ENCODE measurements around the gene PDLIM1. TPM values are rescaled to one million over a fixed set of nuclear protein-coding genes. Genes with fewer than 3 reads are reported as not detected.

The PDLIM1 gene
- total and polyA plus RNA-seq, 5 donors from 2014 or later = 0.83 to 7.3 (median 2.6) TPM; not detected in 1

- Histone ChIP-seq H3K9me3 (ENCODE audit: control insufficient read depth in 2 of 2, low read length in 2 of 2) (no peaks in the 10 kb centered on the region), H3K27me3 (ENCODE audit: control insufficient read depth, insufficient read depth, low read length) (no peaks in the 10 kb centered on the region), H3K4me3 (ENCODE audit: low read depth, low read length) (no peak overlapping the region), H3K4me1 (ENCODE audit: control insufficient read depth, insufficient read depth, low read length, poor library complexity, severe bottlenecking) (no peaks in the 10 kb centered on the region), H3K27ac (ENCODE audit: insufficient read depth, low read length, poor library complexity, severe bottlenecking) (no peak overlapping the region), H3K36me3 (ENCODE audit: control insufficient read depth, insufficient read depth, low read length) (no peaks in the 10 kb centered on the region)
- Mint-ChIP-seq H3K4me1 (no peaks in the 10 kb centered on the region), H3K27me3 (peaks cover 10% of the 10 kb centered on the region), H3K4me3 (no peak overlapping the region), H3K36me3 (no peaks in the 10 kb centered on the region), H3K9me3 (peaks cover 0 to 3% (median 0%) of the 10 kb centered on the region in 7 donors), H3K27ac (no peak overlapping the region)
- ATAC-seq (ENCODE audit: low read depth in 2 of 2) (no peak), DNase-seq (no peak)
Measured at GRCh38 chr10:95277201-95277570, 13.6 kb downstream of the PDLIM1 start.

- DNase-seq (no peak), ATAC-seq (ENCODE audit: low read depth in 2 of 2) (no peak)
- Histone ChIP-seq H3K27me3 (ENCODE audit: control insufficient read depth, insufficient read depth, low read length) (no peaks in the 10 kb centered on the region), H3K9me3 (ENCODE audit: control insufficient read depth in 2 of 2, low read length in 2 of 2) (no peaks in the 10 kb centered on the region), H3K4me1 (ENCODE audit: control insufficient read depth, insufficient read depth, low read length, poor library complexity, severe bottlenecking) (no peaks in the 10 kb centered on the region), H3K36me3 (ENCODE audit: control insufficient read depth, insufficient read depth, low read length) (no peaks in the 10 kb centered on the region), H3K27ac (ENCODE audit: insufficient read depth, low read length, poor library complexity, severe bottlenecking) (no peak overlapping the region), H3K4me3 (ENCODE audit: low read depth, low read length) (no peak overlapping the region)
- Mint-ChIP-seq H3K27ac (no peak overlapping the region), H3K4me3 (no peak overlapping the region), H3K4me1 (no peaks in the 10 kb centered on the region), H3K36me3 (no peaks in the 10 kb centered on the region), H3K27me3 (peaks cover 10% of the 10 kb centered on the region), H3K9me3 (peaks cover 0 to 3% (median 0%) of the 10 kb centered on the region in 7 donors)
Measured at GRCh38 chr10:95276367-95277200, 14.2 kb downstream of the PDLIM1 start.

GRCh38 chr10:95275726-95276366 lies 15.0 kb downstream of the PDLIM1 start:
- H3K4me1 ChIP-seq (ENCODE audit: control insufficient read depth, insufficient read depth, low read length, poor library complexity, severe bottlenecking) = no peaks in the 10 kb centered on the region
- Mint-ChIP-seq H3K27ac (no peak overlapping the region), H3K27me3 (peaks cover 10% of the 10 kb centered on the region), H3K4me3 (no peak overlapping the region), H3K36me3 (no peaks in the 10 kb centered on the region), H3K9me3 (peaks cover 0 to 3% (median 0%) of the 10 kb centered on the region in 7 donors), H3K4me1 (no peaks in the 10 kb centered on the region)
- no peaks in the 10 kb centered on the region for H3K27me3 ChIP-seq (ENCODE audit: control insufficient read depth, insufficient read depth, low read length)
- no peak for DNase-seq
- ATAC-seq (ENCODE audit: low read depth in 2 of 2) = no peak
- no peaks in the 10 kb centered on the region for H3K9me3 ChIP-seq (ENCODE audit: control insufficient read depth in 2 of 2, low read length in 2 of 2)
- no peaks in the 10 kb centered on the region for H3K36me3 ChIP-seq (ENCODE audit: control insufficient read depth, insufficient read depth, low read length)
- no peak overlapping the region for H3K4me3 ChIP-seq (ENCODE audit: low read depth, low read length)
- no peak overlapping the region for H3K27ac ChIP-seq (ENCODE audit: insufficient read depth, low read length, poor library complexity, severe bottlenecking)

- Histone ChIP-seq H3K27me3 (ENCODE audit: control insufficient read depth, insufficient read depth, low read length) (no peaks in the 10 kb centered on the region), H3K27ac (ENCODE audit: insufficient read depth, low read length, poor library complexity, severe bottlenecking) (no peak overlapping the region), H3K9me3 (ENCODE audit: control insufficient read depth in 2 of 2, low read length in 2 of 2) (no peaks in the 10 kb centered on the region), H3K36me3 (ENCODE audit: control insufficient read depth, insufficient read depth, low read length) (no peaks in the 10 kb centered on the region), H3K4me3 (ENCODE audit: low read depth, low read length) (no peak overlapping the region), H3K4me1 (ENCODE audit: control insufficient read depth, insufficient read depth, low read length, poor library complexity, severe bottlenecking) (no peaks in the 10 kb centered on the region)
- no peaks in the 10 kb centered on the region for H3K36me3 Mint-ChIP-seq
- H3K4me3 Mint-ChIP-seq = no peak overlapping the region
- H3K4me1 Mint-ChIP-seq = no peaks in the 10 kb centered on the region
- no peak overlapping the region for H3K27ac Mint-ChIP-seq
- peaks cover 0 to 3% (median 0%) of the 10 kb centered on the region in 7 donors for H3K9me3 Mint-ChIP-seq
- no peak for ATAC-seq (ENCODE audit: low read depth in 2 of 2)
- no peak for DNase-seq
- H3K27me3 Mint-ChIP-seq = peaks cover 9% of the 10 kb centered on the region
Measured at GRCh38 chr10:95273393-95274312, 17.1 kb downstream of the PDLIM1 start.

GRCh38 chr10:95268438-95268837 lies 22.4 kb downstream of the PDLIM1 start:
- Mint-ChIP-seq H3K4me3 (no peak overlapping the region), H3K4me1 (peaks cover 0 to 4% (median 0%) of the 10 kb centered on the region in 4 donors), H3K36me3 (no peaks in the 10 kb centered on the region), H3K9me3 (no peaks in the 10 kb centered on the region), H3K27ac (no peak overlapping the region), H3K27me3 (peaks cover 4% of the 10 kb centered on the region)
- no peak overlapping the region for H3K27ac ChIP-seq (ENCODE audit: insufficient read depth, low read length, poor library complexity, severe bottlenecking)
- ATAC-seq (ENCODE audit: low read depth in 2 of 2) (no peak), DNase-seq (no peak)
- H3K9me3 ChIP-seq (ENCODE audit: control insufficient read depth in 2 of 2, low read length in 2 of 2) = no peaks in the 10 kb centered on the region
- no peaks in the 10 kb centered on the region for H3K4me1 ChIP-seq (ENCODE audit: control insufficient read depth, insufficient read depth, low read length, poor library complexity, severe bottlenecking)
- H3K27me3 ChIP-seq (ENCODE audit: control insufficient read depth, insufficient read depth, low read length) = no peaks in the 10 kb centered on the region
- no peak overlapping the region for H3K4me3 ChIP-seq (ENCODE audit: low read depth, low read length)
- H3K36me3 ChIP-seq (ENCODE audit: control insufficient read depth, insufficient read depth, low read length) = no peaks in the 10 kb centered on the region

GRCh38 chr10:95267251-95267650 lies 23.6 kb downstream of the PDLIM1 start:
- Mint-ChIP-seq H3K9me3 (no peaks in the 10 kb centered on the region), H3K27me3 (peaks cover 4% of the 10 kb centered on the region), H3K4me1 (peaks cover 0 to 4% (median 0%) of the 10 kb centered on the region in 4 donors), H3K36me3 (no peaks in the 10 kb centered on the region), H3K27ac (no peak overlapping the region), H3K4me3 (no peak overlapping the region)
- Histone ChIP-seq H3K36me3 (ENCODE audit: control insufficient read depth, insufficient read depth, low read length) (no peaks in the 10 kb centered on the region), H3K4me1 (ENCODE audit: control insufficient read depth, insufficient read depth, low read length, poor library complexity, severe bottlenecking) (no peaks in the 10 kb centered on the region), H3K4me3 (ENCODE audit: low read depth, low read length) (no peak overlapping the region), H3K27ac (ENCODE audit: insufficient read depth, low read length, poor library complexity, severe bottlenecking) (no peak overlapping the region), H3K9me3 (ENCODE audit: control insufficient read depth in 2 of 2, low read length in 2 of 2) (no peaks in the 10 kb centered on the region), H3K27me3 (ENCODE audit: control insufficient read depth, insufficient read depth, low read length) (no peaks in the 10 kb centered on the region)
- DNase-seq (no peak), ATAC-seq (ENCODE audit: low read depth in 2 of 2) (no peak)

GRCh38 chr10:95266674-95267095 lies 24.1 kb downstream of the PDLIM1 start:
- ATAC-seq (ENCODE audit: low read depth in 2 of 2) (peak in 1 of 2 donors; percentile 50), DNase-seq (no peak)
- H3K36me3 Mint-ChIP-seq = no peaks in the 10 kb centered on the region
- Histone ChIP-seq H3K4me3 (ENCODE audit: low read depth, low read length) (no peak overlapping the region), H3K36me3 (ENCODE audit: control insufficient read depth, insufficient read depth, low read length) (no peaks in the 10 kb centered on the region), H3K27me3 (ENCODE audit: control insufficient read depth, insufficient read depth, low read length) (no peaks in the 10 kb centered on the region), H3K9me3 (ENCODE audit: control insufficient read depth in 2 of 2, low read length in 2 of 2) (no peaks in the 10 kb centered on the region), H3K27ac (ENCODE audit: insufficient read depth, low read length, poor library complexity, severe bottlenecking) (no peak overlapping the region), H3K4me1 (ENCODE audit: control insufficient read depth, insufficient read depth, low read length, poor library complexity, severe bottlenecking) (no peaks in the 10 kb centered on the region)
- peaks cover 0 to 4% (median 0%) of the 10 kb centered on the region in 4 donors for H3K4me1 Mint-ChIP-seq
- H3K4me3 Mint-ChIP-seq = no peak overlapping the region
- peaks cover 4% of the 10 kb centered on the region for H3K27me3 Mint-ChIP-seq
- H3K27ac Mint-ChIP-seq = no peak overlapping the region
- no peaks in the 10 kb centered on the region for H3K9me3 Mint-ChIP-seq
